Measurements from ENCODE around the gene TAF1A.

The TAF1A gene

DNA sequence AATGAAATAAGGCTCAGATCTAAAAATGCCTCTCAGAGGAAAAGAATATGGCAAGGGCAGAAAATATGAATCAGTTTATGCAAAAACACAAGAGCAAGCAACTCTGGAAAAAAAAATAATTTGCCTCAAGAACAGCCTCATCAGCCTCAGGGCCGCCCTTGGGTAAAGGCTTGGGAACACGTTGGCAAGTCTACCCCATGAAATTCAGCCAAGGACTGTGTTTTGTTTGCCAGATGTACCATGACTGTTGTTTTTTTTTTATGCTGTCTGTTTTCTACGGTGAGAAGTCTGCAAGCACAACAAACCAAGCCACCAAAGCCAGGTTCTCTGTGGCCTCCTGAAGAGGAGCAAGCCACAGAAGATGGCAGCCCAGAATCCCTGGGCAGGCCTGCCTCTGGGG is 59.8 kb downstream of the TAF1A start:
- H3K9me3 Mint-ChIP-seq = no peaks in the 10 kb centered on the region
- no peak overlapping the region for H3K27ac Mint-ChIP-seq
- H3K4me1 Mint-ChIP-seq (ENCODE audit: low read depth) = no peaks in the 10 kb centered on the region
- H3K27me3 Mint-ChIP-seq = peaks cover 6% of the 10 kb centered on the region
- H3K4me3 Mint-ChIP-seq = no peak overlapping the region
- no peaks in the 10 kb centered on the region for H3K36me3 Mint-ChIP-seq (ENCODE audit: low read depth)

DNA sequence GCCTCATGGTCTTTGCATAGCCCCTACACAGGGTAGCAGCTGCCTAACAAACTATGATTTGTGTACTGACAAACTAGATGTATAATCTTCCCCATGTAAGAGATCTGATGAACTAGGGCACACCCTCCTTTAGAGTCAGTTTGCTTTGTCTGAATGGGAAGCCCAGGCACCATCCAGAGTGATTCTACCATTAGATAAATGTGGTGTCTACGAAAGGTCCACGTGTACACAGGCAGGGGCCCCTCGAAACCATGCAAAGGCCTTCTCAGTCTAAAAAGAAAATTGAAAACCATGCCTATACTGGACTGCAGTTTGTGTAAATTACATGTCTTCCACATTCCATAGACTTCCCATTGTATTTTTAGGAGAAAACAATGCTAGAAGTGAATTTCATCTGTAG is 60.6 kb downstream of the TAF1A start:
- Mint-ChIP-seq H3K4me3 (no peak overlapping the region), H3K9me3 (no peaks in the 10 kb centered on the region), H3K27me3 (peaks cover 6% of the 10 kb centered on the region), H3K4me1 (ENCODE audit: low read depth) (no peaks in the 10 kb centered on the region), H3K36me3 (ENCODE audit: low read depth) (no peaks in the 10 kb centered on the region), H3K27ac (no peak overlapping the region)

DNA sequence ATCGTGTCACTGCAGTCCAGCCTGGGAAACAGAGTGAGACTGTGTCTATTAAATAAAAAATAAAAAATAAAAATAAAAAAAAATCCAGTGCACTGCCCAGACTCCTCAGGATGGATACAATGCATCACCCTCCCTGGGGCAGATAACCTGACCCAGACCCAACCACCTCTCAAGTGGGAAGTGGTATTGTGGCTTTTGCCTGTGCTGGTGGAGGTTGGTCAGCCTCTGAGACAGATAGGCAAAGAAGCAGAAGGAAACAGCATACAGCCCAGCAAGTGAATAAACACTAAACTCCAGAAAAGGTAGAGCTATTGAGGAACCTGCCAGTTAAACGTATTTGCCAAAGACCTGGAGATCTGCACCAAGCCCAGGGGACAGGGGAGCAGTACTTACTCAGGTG is 63.8 kb downstream of the TAF1A start:
- no peak overlapping the region for H3K27ac Mint-ChIP-seq
- peaks cover 8% of the 10 kb centered on the region for H3K9me3 Mint-ChIP-seq
- H3K4me3 Mint-ChIP-seq = no peak overlapping the region

DNA sequence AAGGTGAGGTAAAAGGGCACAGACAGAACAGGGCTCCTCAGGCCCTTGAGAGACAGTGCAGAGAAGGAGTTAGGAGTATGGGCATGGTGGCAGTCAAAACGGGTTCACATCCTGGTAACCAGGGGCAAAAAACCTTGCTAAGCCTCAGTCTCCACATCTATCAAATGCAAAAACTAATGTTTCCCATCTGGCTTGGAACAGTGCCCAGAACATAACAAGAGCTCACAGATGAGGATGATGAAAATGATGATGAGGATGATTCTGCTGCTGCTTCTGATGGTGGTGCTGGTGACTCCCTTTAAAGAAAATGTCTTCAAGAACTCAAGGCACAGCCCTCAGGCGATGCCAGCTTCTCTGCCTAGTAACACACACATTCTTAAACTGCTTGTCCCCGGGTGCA is 65.9 kb downstream of the TAF1A start:
- peaks cover 6% of the 10 kb centered on the region for H3K27me3 Mint-ChIP-seq
- H3K4me3 Mint-ChIP-seq = no peak overlapping the region
- no peaks in the 10 kb centered on the region for H3K36me3 Mint-ChIP-seq (ENCODE audit: low read depth)
- H3K4me1 Mint-ChIP-seq (ENCODE audit: low read depth) = no peaks in the 10 kb centered on the region
- H3K27ac Mint-ChIP-seq = no peak overlapping the region
- H3K9me3 Mint-ChIP-seq = peaks cover 8% of the 10 kb centered on the region

More for the DNA sequence above, 63.8 kb downstream of the TAF1A start:
- no peaks in the 10 kb centered on the region for H3K4me1 Mint-ChIP-seq (ENCODE audit: low read depth)
- H3K36me3 Mint-ChIP-seq (ENCODE audit: low read depth) = no peaks in the 10 kb centered on the region
- H3K27me3 Mint-ChIP-seq = peaks cover 6% of the 10 kb centered on the region

DNA sequence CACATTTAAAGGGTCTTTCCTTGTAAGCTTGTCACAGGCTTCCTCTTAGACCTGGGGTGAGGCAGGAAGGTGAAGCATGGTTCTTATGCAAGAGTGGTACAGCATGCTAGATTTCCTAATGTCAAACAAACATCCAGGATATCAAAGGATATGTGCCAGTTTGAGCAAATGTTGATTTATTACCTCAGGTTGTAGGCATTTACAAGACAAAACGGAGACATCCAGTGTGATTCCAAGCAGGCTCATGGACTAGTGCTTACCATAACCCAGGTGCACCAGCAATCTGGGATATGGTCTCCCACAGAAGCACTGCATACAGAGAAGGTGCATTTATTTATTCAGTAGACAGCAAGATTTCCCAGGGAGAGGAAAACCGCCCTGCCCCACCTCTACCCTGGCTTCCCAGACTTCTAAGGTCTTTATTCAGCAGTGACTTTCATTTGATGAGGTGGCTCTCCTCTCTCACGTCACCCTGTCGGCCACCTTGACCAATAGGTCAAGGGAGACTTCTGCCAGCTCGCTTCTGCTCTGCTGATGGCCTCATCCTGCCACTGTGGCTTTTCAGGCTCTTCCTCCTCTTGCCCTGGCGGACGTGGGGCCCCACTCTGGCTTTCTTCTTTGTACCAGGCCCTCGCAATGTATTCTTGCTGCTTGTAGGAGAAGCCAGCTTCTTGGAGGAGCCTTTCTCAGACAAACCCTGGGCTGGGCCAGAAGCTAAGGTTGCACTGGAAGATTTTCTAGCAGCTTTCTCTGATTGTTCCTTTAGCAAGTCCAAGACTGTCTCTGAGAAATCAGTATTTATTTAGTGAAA is 67.4 kb downstream of the TAF1A start:
- Mint-ChIP-seq H3K9me3 (peaks cover 8% of the 10 kb centered on the region), H3K36me3 (ENCODE audit: low read depth) (no peaks in the 10 kb centered on the region), H3K4me3 (no peak overlapping the region), H3K4me1 (ENCODE audit: low read depth) (no peaks in the 10 kb centered on the region), H3K27me3 (peaks cover 4% of the 10 kb centered on the region), H3K27ac (no peak overlapping the region)

DNA sequence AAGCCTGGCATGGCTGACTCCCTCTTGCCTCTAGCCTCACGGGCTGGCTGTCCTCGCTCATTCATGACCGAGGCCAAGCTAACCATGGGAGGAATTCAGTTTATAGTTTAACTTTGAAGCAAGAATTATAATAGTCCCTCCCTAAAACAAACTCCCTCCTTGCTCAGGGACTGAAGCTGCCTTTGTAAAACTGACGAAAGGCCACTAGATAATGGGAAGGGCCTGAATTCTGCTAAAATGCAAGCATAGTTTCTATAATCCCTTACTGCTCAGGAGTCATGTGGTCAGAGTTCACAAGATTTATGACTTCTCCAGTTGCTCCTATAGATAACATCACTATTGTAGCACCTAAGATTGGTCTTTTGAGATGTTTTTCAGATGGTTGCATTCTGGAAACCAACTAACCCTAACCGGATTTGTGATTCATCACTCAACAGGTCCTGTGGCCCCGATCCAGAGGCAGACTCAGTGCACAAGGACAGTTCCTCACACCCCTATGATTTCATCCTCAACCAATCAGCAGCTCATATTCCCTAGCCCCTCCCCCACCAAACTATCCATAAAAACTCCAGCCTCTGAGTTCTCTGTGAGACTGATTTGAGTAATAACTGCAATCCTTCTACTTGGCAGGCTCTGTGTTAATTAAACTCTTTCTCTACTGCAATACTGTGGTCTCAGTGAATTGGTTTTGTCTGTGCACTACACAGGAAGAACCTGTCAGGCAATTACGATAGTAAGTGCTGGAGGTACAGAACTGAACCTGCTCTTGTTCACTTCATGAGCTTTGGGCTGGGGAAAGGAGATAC is 68.2 kb downstream of the TAF1A start:
- Mint-ChIP-seq H3K36me3 (ENCODE audit: low read depth) (no peaks in the 10 kb centered on the region), H3K4me1 (ENCODE audit: low read depth) (no peaks in the 10 kb centered on the region), H3K27ac (no peak overlapping the region), H3K27me3 (peaks cover 3% of the 10 kb centered on the region), H3K4me3 (no peak overlapping the region), H3K9me3 (peaks cover 8% of the 10 kb centered on the region)

Data from stimulated activated naive CD8-positive, alpha-beta T cell treated with anti-CD3 and anti-CD28 coated beads, Interleukin-15, Interleukin-2, amounts not matched to agents 100 ng/mL and 50 ng/mL, for 24 hours (primary cell).